HepG2 (cell line): ENCODE results near the gene GGNBP2. TPM values are rescaled to one million over a fixed set of nuclear protein-coding genes. Genes with fewer than 3 reads are reported as not detected.

ENCODE experiments used
- ATAC-seq: fragments of 200-7000 bp; cut with Tn5 transposase; 3 replicates; pipeline ENCODE4 v1.9.1; 2020; ENCODE audit warnings: mild to moderate bottlenecking, moderate library complexity
- BruUV-seq: library from RNA; stranded (reverse); fragments of 400-500 nt; replicated peaks from 2 replicates; lab custom pipeline; 2021; lab: Mats Ljungman, UMichigan
- CTCF ChIA-PET: fragments of 300-600 bp; formaldehyde crosslinking; extraction: SDS; loops from one replicate; lab custom pipeline; 2021; ENCODE audit warnings: low total read pairs, inconsistent platforms, low intra/inter-chr PET ratio; lab: Yijun Ruan, JAX
- POLR2A ChIA-PET: fragments of 350-600 bp; sonication (Branson Sonifier 250); formaldehyde crosslinking; loops from one replicate; lab custom pipeline; 2020; ENCODE audit warnings: antibody characterized with exemption, inconsistent platforms; lab: Yijun Ruan, JAX
- DNase-seq: peaks from one replicate; pipeline ENCODE4 v3.0.0-alpha.2; 2015; ENCODE audit warnings: low spot score
- FAIRE-seq: peaks from 3 replicates; lab custom pipeline; 2011; peaks lifted over from hg19 to GRCh38; lab: Jason Lieb, UNC
- H2AFZ ChIP-seq: one replicate; pipeline ENCODE4 v1.6.1; 2011; ENCODE audit warnings: low read length, inconsistent platforms
- H3K27ac ChIP-seq: fragments of 300-600 bp; 3 replicates; pipeline ENCODE4 v1.8.0; 2011; ENCODE audit warnings: mixed run types, mild to moderate bottlenecking, mixed read lengths, low read length, inconsistent platforms; ENCODE audit not compliant: insufficient read depth; ENCODE audit errors: extremely low read length
- H3K27me3 ChIP-seq, 2 experiments: fragments of 200-600 bp in 1 of 2; 2 replicates in 1 of 2; 3 replicates in 1 of 2; pipeline versions ENCODE4 v1.6.0 to v1.8.0; 2011; ENCODE audit warnings: low read length in 2 of 2, mild to moderate bottlenecking in 2 of 2, moderate library complexity in 2 of 2, inconsistent platforms in 1 of 2; ENCODE audit not compliant: insufficient read depth in 2 of 2, control insufficient read depth in 1 of 2
- H3K36me3 ChIP-seq, 2 experiments: fragments of 200-600 bp in 1 of 2; replicated peaks in 1 of 2; 2 replicates in 1 of 2; 3 replicates in 1 of 2; pipeline versions ENCODE4 v1.5.1 to v1.8.0; 2011; ENCODE audit warnings: low read length in 2 of 2, inconsistent platforms in 1 of 2; ENCODE audit not compliant: insufficient read depth in 2 of 2, control insufficient read depth in 1 of 2
- H3K4me1 ChIP-seq: 2 replicates; pipeline ENCODE4 v1.5.1; 2012; ENCODE audit warnings: low read length, inconsistent platforms; ENCODE audit not compliant: insufficient read depth
- H3K4me2 ChIP-seq: 2 replicates; pipeline ENCODE4 v1.6.0; 2011; ENCODE audit warnings: low read depth, low read length, inconsistent platforms
- H3K4me3 ChIP-seq, 3 experiments: fragments of 200-600 bp in 1 of 3; sonication (generic), shearing (Covaris generic) in 1 of 3; replicated peaks in 1 of 3; 2 replicates each; pipeline ENCODE4 v1.5.1; 2011 to 2016; ENCODE audit warnings: low read length in 3 of 3, inconsistent platforms in 2 of 3, low read depth in 2 of 3, mild to moderate bottlenecking in 2 of 3, control low read depth in 1 of 3, mixed read lengths in 1 of 3; ENCODE audit not compliant: insufficient read depth in 1 of 3
- H3K79me2 ChIP-seq: one replicate; pipeline ENCODE4 v1.6.1; 2011; ENCODE audit warnings: low read length, inconsistent platforms; ENCODE audit not compliant: insufficient read depth
- H3K9ac ChIP-seq: 2 replicates; pipeline ENCODE4 v1.6.0; 2011; ENCODE audit warnings: mild to moderate bottlenecking, low read depth, low read length, inconsistent platforms; ENCODE audit not compliant: insufficient read depth
- H3K9me3 ChIP-seq: 2 replicates; pipeline ENCODE4 v1.5.1; 2012; ENCODE audit warnings: mild to moderate bottlenecking, low read length
- H4K20me1 ChIP-seq: 2 replicates; pipeline ENCODE4 v1.6.0; 2011; ENCODE audit warnings: inconsistent platforms, mild to moderate bottlenecking, low read length, moderate library complexity; ENCODE audit not compliant: insufficient read depth
- RAD51 ChIP-seq: fragments of 450-650 bp; IDR thresholded peaks from 2 replicates; pipeline ENCODE4 v1.6.1; 2016; ENCODE audit warnings: borderline replicate concordance
- ZBTB43 ChIP-seq: sonication (generic); formaldehyde crosslinking; conservative IDR thresholded peaks from 2 replicates; pipeline ENCODE4 v1.4.0; 2020; ENCODE audit warnings: missing genetic modification reagents
- ZNF121 ChIP-seq: sonication (generic); formaldehyde crosslinking; IDR thresholded peaks from 2 replicates; pipeline ENCODE4 v1.5.0; 2020; ENCODE audit warnings: mild to moderate bottlenecking, missing genetic modification reagents
- ZNF18 ChIP-seq: sonication (generic); formaldehyde crosslinking; IDR thresholded peaks from 2 replicates; pipeline ENCODE4 v1.8.0; 2022; ENCODE audit warnings: mild to moderate bottlenecking, missing genetic modification reagents; ENCODE audit not compliant: insufficient replicate concordance
- ZNF770 ChIP-seq: sonication (generic); formaldehyde crosslinking; IDR thresholded peaks from 2 replicates; pipeline ENCODE4 v1.5.0; 2020; ENCODE audit warnings: mild to moderate bottlenecking, missing genetic modification reagents
- WGBS: methylation state at CpG from one replicate; pipeline ENCODE4 v1.1.6; 2017; ENCODE audit warnings: low lambda C conversion rate; 5-methylcytosine and 5-hydroxymethylcytosine counted together
- in situ Hi-C: cut with HindIII; loops from 2 replicates; pipeline ENCODE4 v1.10.0; 2017; ENCODE audit warnings: low pct_unique_long_range_greater_than_20kb; ENCODE audit not compliant: extremely low pct_ligation_motif_present
- intact Hi-C: fragments of 100-400 bp; cut with micrococcal nuclease; formaldehyde crosslinking; loops from one replicate; pipeline ENCODE4 v1.10.0; 2022; ENCODE audit not compliant: unreplicated experiment
- polyA plus RNA-seq, 8 experiments: library from polyadenylated mRNA; depleted of rRNA in 3 of 8; stranded (reverse) in 7 of 8; unstranded in 1 of 8; fragments of >200 nt; fragmentation: Illumina TruSeq in 4 of 8; extraction: Trizol in 4 of 8; gene quantifications; 2 replicates each; pipeline versions ENCODE4 v1.2.1 to v1.2.3, GENCODE V29; 2011 to 2016; ENCODE audit warnings: low read depth in 4 of 8, missing spikeins in 1 of 8, mixed read lengths in 1 of 8; ENCODE audit not compliant: insufficient read depth in 1 of 8
- total RNA-seq, 5 experiments: library from RNA; depleted of rRNA; stranded (reverse); fragments of >200 nt; fragmentation: Illumina TruSeq; extraction: Trizol; gene quantifications; 2 replicates each; pipeline ENCODE4 v1.2.3, GENCODE V29; 2016; ENCODE audit warnings: low read depth in 1 of 5

Gene GGNBP2
- total and polyA plus RNA-seq, 2 of the 13 experiments (the other 11 are each of a cell fraction or from before 2014, with no cell fraction given), result 53.3 to 84.2 TPM

- H3K79me2 ChIP-seq, result no peaks in the 10 kb centered on the region
- no peaks in the 10 kb centered on the region for H3K36me3 ChIP-seq
- H3K4me1 ChIP-seq, result no peaks in the 10 kb centered on the region
- TF ChIP-seq ZNF121 (peak; percentile 47; the same call in 1 of the 2 replicates), RAD51 (no peak), ZBTB43 (CRISPR knock-in tag) (no peak), ZNF770 (CRISPR knock-in tag) (peak; percentile 77; the same call in 1 of the 2 replicates), ZNF18 (CRISPR knock-in tag) (no peak)
- H3K4me3 ChIP-seq, result no peak overlapping the region
- in situ Hi-C loops, result loop anchor here (25.0 kb wide), 1 partner anchor 621 kb away; no protein-coding TSS in a partner anchor
- no peaks in the 10 kb centered on the region for H3K27me3 ChIP-seq
- no peak overlapping the region for H3K4me2 ChIP-seq
- H3K9me3 ChIP-seq, result no peaks in the 10 kb centered on the region
- no peak overlapping the region for H3K27ac ChIP-seq
- no peak for ATAC-seq
- no peak overlapping the region for H3K9ac ChIP-seq
- BruUV-seq, result no TSS peak
- H4K20me1 ChIP-seq, result no peaks in the 10 kb centered on the region
- no peak for FAIRE-seq
- intact Hi-C loops, result no loop called here
- H2AFZ ChIP-seq, result no peak overlapping the region
- WGBS, result 61% methylated on average over 14 of the region's 16 CpGs
- ChIA-PET CTCF (no interaction called here), POLR2A (interaction anchor here (1.4 kb wide), 1 partner anchor 15 kb away, joined by 4 read pairs; the partner anchor contains the start of gene MRM1)
- DNase-seq, result no peak
Observed at GRCh38 chr17:36616061-36617029, 71.6 kb downstream of the GGNBP2 start.
